Body of pancreas (tissue), 4 donors: ENCODE data around the gene ABLIM1.

Experiments used
- CTCF ChIP-seq, 7 experiments: fragments of 450-650 bp in 4 of 7; fragments of 200-600 bp in 3 of 7; sonication (generic) in 3 of 7; IDR thresholded peaks; one replicate each; pipeline ENCODE4 v1.5.1; 2016 to 2019; ENCODE audit warnings: antibody characterized with exemption in 7 of 7
- POLR2A ChIP-seq, 3 donors: fragments of 450-650 bp; IDR thresholded peaks; one replicate each; pipeline ENCODE4 v1.6.1; 2016; ENCODE audit warnings: antibody characterized with exemption in 3 of 3, mild to moderate bottlenecking in 2 of 3

GRCh38 chr10:114632869-114633715 is 25.0 kb downstream of the ABLIM1 start:
- TF ChIP-seq CTCF (IDR thresholded peaks at IDR 0.05) (no peak), POLR2A (IDR thresholded peaks at IDR 0.05) (no peak)
